GM18508 (cell line): Measurements from ENCODE around the gene CCDC85C.

Experiments
- ATAC-seq: cut with Tn5 transposase; IDR thresholded peaks from one replicate; pipeline ENCODE4 v1.9.1; 2021; ENCODE audit warnings: moderate number of reproducible peaks; ENCODE audit not compliant: insufficient read depth, unreplicated experiment

Gene CCDC85C

DNA sequence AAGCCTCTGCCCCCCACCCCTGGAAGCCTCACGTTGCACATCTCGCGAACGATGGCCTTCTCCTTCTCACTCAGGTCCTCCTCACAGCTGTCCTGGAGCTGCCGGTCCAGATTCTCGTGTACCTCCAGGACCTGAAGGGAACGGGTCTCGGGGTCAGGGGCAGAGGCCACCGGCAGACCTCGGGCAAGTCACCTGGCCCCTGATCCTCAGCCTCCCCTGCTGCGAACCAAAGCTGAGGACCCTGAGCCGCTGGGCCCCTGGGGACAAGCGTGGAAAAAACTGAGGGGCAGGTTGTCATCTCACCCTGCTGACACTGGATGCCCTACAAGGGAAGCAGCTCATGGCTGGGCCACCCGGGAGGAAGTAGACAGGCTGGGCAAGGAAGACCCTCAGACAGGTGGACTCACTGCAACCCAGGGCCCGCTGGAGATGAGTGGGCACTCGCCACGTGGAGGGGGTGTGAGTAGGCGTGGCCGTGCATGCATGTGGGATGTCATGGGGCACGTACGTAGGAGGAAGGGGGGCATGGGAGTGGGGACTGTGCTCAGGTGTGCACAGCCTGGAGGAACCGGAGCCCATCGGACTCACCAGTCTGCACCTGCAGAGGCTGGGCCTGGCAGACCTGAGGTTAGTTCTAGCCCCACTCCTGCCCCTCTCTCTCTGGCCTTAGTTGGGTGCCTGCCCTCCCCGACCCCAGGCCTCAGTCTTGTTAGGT, 87.7 kb downstream of the CCDC85C start:
- ATAC-seq, result no peak

DNA sequence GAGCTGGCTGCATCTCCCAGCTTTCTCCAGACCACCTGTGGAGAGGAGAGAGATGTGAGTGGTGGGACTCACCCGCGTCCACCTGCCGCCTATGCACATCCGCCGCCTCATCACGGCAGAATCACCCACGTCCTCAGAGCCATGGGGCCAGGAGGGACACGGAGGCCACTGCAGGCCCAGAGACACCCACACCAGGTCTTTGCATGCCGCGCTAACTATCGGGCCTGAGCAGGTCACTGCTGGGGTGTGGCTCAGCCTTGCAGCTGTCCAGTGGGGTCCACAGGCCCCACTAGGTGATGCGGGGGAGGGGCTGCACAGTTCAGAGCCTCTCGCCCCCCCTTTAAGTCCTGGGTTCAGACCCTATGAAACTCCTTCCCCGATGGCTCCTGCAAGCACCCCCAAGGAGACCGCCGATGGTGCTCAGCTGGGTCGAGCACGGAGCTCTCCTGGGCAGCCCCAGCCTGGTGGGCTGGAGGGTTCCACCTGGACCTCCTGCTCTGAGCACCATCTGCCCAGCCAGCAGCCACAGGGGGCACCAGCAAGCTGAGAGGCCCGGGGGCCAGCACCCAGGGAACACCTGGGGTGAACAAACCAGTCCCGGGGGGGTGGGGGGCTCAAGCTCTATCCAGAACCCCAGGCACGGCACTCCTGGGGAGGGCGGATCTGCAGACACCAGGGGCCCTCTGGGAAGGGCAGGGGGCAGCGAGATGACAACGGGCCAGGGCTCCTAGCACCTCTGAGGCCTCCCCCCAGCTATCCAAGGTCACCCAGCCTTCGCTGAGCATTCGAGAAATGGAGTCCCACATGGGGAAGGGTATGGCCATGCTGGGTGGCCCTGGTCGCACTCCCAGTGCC, 88.5 kb downstream of the CCDC85C start:
- no peak for ATAC-seq

DNA sequence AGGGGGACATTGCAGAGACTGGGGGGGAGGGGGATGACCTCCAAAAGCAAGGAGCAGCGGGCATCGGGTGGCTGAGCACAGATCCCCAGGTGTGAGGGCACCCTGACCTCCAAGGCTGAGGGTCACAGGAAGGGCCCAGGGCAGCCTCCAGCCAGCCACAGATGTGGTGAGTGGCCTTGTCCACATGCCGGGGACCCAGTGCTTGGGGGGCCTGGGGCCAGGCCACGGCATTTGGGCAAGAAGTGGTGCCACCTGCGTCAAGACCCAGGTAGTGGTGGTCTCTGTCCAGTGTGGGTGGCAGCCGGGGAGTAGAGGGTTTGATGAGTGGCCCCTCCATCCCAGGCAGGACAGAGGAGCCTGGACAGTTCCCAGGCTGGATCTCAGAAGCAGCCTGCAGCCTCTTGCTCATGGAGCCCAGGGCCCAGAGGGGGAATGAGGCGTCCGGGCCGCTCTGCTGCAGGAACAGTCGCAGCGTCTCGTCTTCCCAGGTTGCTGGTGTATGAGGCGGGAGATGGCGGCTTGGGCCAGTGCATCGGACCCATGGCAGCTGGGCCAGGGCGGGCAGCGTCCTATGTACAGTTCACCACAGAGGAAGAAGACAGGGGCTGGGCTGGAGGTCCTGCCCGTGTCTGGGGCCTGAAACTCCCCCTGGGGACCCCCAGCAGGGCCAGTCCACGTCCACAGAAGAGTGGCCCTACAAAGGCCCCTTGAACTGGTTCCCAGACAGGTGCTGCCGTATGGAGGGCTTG, 89.3 kb downstream of the CCDC85C start:
- no peak for ATAC-seq

DNA sequence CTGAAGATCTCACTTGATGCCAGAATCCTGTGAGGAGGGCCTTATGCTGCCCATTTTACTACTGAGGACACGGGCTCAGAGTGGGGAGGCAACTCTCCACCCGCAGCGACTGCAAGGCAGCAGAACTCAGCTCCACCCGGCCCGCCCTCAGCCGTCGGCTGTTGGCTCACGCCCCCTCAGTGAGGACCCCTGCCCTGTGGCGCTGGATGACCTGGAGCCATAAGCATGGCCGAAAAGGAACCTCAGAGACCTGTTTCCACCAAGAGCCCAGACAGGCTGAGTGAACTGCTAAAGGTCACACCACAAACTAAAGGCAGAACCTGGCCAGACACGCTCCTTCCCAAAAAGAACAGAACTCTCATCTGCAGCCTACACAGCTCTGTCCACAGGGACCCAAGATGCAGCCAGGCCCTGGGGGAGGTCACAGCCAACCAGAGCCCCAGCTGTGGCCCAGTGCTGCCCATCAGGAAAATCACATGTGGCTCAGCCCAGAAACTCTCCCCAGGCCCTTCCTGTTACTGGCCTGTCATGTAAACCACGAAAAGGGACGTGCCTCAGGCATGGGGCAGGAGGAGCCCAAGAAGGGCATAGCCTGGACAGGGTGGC, 90.0 kb downstream of the CCDC85C start:
- no peak for ATAC-seq

DNA sequence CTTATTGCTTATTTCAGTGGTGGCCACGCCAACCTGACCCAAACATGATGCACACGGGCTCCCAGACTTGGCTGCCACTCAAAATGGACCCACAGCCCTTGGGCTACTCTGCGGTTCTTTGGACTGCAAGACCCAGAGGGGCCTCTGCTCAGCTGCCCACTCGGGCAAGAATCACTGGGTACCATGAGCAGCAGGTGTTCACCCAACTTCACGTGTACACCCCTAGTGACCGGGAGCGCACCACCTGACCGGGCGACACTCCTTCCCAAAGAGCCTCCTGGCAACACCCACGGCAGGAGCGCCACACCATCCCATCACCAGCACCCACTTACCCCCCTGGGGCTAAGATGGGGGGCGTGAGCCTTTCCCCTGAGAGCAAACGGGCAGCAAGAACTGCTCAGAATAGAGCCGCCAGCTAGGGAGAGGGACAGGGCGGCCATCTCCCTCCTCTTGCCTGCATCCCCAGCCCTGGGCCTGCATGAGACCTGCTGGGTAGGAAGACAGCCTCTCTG, 90.8 kb downstream of the CCDC85C start:
- ATAC-seq, result no peak

DNA sequence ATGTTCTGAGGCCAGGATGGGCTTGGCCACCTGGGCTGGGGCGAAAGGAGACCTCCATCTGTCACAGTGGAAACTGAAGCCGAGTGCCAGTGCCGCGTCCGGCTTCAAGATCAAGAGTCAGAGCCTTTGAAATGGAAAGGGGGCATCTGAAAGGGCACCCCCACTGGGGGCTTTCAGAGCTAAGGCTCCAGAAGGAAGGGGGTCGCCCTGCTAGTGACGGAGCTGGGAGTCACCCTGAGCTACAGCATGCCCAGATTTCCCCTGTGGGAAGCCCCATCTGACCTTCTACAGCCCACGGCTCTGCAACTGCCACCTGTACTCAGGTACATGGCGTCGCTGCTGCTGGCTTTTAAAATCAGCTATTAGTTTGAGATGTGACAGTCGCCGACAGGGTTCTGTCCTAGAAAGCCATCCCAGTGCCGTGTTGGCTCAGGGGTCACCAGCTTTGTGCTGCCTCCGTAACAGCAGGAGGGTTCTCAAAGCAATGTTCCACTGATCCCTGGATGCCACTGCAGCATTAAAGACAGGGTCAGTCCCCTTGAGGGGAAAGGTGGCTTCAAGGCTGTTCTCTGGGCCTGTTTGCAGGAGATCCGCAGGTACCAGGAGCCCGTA, 91.3 kb downstream of the CCDC85C start:
- ATAC-seq, result no peak

DNA sequence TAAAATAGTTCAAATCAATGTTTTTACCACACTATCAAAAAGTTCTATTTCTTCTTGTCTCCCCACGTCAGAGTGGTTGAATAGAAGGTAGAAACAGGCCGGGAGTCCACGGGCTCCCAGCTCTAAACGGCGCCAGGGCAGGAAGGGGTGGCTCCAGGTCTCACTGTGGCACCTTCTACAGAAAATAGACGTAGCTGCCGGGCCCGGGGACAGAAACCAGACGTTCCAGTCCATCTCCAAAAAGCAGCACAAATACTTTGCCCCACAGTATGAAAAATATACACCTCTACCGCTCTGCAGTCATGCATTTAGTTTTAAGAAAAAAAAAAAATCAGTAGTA, 91.9 kb downstream of the CCDC85C start:
- ATAC-seq, result no peak

DNA sequence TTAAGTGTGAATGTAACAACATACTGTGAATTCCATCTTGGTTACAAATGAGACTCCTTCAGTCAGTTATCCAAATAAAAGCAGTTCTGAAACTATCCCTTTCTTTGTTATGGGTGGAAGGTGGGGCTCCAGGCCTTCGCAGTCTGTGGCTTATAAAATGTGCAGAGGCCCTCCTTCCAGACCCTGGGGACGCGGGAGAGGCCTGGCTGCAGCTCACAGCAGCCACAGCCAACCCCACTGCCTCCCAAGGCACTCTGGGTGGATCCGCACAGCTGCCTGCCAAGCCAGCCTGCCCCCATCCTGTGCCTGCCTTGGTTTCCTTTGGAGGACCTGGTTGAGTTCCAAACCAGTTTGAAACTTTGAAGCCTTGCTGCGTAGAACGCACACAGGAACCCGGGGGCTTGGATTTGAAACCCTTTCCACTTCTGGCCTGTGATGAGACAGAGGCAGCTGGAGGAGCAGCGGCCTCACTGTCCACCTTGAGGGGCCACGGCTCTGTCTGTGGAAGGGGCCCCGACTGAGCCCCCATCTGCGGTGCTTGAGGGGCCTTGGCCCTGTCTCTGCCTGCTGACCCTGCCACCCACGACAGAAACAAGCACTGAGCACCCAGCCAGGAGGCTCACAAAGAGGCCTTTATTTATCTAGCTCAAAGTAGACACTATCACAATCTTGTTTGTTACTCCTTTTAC, 92.4 kb downstream of the CCDC85C start:
- no peak for ATAC-seq

DNA sequence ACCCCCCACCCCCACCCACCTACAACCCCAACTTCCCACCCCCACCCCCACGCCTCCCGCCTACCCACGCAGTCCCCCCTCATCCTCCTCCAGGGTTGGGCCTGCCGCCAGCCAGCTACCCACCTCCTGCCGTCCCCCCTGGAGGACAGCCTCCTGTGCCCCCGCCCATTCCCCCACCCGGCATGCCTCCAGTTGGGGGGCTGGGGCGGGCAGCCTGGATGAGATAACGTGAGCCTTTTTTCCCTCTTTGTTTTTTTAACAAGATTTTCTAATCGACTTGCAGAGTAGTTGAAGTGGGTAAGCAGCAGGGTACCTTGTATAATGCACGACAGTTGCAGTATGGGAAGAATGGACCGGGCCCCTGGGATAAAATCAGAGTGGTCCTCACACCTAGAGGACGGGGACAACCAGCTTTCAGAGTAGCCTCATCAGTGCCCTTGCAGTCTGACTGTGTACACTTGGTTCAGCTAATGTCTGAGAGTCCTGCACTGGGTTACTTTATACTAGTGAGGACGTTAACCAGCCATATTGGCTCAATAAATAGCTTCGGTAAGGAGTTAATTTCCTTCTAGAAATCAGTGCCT, 93.4 kb downstream of the CCDC85C start:
- no peak for ATAC-seq

DNA sequence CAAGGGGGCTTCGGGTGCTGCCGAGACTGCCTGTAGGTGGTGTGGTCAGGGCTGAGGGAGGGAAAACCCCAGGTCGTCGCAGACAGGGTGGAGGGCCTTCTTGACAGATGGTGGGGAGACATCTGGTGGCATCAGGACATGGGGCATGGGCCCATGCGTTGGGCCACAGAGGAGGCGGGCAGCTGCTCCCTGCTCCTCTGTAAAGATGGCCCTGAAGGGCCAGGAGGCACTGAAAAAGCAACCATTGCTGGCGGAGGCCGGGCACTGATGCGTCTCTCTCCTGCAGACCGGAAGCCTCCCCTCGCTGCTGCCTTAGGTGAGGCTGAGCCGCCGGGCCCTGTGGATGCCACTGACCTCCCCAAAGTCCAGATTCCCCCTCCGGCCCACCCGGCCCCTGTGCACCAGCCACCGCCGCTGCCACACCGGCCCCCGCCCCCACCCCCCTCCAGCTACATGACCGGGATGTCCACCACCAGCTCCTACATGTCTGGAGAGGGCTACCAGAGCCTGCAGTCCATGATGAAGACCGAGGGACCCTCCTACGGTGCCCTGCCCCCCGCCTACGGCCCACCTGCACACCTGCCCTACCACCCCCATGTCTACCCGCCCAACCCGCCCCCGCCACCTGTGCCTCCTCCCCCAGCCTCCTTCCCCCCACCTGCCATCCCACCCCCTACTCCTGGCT, 94.0 kb downstream of the CCDC85C start:
- no peak for ATAC-seq

DNA sequence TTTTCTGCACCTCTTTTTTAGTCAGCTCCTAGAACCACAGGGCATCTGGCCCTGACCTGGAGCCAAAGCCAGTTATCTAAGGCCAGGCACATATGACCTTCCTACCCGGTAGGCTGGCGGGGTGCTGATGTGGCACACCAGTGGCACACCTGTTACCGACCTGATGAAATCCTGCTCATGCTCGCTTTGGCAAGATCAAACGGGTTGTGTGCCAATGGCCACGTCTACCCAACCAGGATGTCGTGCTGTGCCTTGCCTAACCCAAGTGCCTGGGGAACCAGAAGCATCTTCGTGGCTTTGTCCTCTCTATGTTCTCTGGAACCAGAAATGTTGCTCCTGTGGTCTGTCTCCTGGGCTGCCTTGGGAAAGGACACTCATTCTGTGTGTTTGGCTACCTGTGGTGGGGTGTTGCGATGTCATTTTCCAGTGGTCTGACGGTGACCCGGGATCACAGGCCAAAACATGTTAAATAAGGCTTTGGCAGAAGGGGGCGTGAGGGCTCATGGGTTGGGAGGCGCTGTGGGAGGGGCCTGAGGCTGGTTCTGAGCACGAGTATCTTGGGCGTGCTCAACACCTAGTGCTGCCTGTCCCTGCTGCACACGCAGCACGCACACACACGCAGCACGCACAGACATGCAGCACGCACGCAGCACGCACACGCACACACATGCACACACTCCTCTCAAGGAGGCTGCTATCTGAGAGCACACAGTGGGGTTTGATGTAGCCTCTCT, 94.9 kb downstream of the CCDC85C start:
- no peak for ATAC-seq

DNA sequence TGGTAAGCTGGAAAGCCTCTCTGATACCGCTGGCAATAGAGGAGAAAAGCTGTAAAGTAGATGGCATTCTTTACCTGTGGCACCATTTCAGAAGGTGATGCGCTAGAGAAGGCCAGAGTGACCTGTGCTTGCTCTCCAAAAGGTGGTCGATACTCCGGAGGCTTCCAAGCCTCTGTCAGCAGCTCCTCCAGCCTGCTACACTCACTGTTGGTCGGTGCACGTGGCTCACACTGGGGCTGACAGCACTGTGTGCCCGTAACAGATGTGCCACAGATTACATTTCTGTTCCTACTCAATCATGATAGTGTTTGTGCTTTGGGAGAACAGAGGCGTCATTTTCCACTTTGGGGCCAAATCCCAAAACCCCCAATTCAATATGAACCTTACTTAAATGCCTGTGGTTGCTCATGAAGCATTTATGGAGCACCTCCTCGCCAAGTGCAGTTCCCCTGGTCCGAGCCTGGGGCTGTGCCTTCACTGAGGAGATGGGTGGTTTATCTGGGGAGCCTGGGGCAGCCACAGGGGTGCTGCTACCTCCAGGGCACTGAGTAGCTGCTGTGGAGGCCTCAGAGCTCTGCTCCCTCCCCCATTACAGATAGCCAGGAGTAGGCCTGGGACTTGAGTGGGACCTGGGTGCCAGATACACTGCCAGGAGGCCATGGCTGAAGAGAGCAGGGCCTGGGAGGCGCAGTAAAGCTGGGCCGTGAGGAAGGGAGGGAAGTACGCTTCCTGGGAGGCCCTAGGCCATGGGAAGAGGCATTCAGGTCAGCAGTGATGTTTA, 96.0 kb downstream of the CCDC85C start:
- no peak for ATAC-seq

DNA sequence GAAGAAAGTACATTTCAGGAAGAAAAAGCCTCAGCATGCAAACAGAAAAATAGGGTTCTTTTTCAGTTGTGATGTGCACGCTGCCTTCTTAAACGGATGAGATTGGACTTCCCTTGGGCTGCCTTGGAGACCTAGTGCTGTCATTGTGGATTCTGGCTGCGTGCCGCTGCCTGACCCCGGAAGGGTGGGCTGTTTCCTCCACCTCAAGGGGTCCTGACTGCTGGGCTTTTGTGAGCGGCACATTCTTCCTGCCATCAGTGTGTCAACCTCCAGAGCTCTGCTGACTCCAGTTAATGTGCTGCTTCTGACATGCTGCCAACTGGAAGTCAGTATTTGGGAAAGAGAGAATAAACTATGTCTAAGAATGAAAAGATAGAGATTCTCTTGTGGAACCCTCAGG, 97.7 kb downstream of the CCDC85C start:
- no peak for ATAC-seq

DNA sequence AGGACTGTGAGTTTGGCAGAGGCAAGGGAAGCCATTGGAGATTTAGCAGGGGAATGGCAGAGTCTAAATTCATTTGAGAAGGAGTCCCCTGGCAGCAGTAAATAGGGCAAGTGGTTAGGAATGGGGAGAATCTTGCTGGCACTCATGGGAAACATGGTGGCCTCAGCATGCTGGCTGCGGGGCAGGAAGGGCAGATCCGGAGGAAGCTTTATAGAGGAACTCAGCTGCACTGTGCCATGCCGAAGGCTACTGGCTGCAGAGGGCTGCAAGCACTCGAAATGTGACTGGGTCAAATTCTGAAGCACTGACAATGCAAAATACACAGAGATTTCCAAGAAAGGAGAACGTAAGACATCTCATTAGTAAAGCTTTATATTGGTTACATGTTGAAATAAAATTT, 98.9 kb downstream of the CCDC85C start:
- no peak for ATAC-seq

DNA sequence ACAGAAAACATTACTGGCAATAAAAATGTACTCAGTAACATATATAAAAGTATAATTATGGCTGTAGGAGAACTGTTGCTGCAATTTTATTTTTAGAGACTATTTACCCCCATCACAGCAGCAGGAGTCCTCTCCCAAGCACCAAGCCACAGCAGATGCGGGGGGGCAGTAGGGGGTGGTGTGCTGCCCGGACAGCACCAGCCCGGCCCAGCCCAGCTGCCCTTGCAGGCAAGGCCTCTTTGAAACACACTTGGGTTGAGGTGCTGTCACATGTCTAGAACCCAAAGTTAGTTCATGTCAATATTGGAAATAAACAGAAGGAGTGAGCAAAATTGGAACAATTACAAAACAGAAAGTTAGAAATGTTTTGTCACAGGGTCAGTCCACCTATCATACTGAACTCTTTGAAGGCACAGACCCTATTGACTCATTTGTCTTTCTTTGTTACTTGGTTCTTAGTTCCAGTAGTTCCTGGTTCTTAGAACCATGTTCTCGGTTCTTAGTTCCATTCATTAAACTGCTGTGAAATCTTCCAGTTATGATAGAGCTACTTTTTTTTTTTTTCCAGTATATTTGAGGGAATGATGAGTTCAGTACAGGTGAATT, 100.1 kb downstream of the CCDC85C start:
- no peak for ATAC-seq

DNA sequence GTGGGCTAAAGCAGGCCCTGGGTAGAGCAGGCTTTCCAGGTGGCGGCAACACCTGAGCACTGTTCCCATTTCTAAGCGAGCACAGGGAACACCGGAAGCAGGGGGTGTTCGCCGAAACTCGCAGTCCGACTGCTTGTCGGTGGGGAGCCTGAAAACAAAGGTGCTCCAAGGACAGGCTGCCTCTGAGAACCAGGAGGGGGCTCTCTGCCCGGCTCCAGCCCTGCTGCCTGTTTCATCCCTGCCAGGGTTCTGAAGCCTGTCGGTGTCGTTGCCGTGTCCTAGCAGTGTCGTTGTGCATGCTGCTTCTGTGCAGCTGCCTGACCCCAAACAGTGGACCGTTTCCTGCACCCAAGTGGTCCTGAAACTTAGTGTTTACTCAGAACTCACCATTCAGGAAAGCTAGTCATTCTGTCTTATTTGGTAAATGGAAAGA, 101.0 kb downstream of the CCDC85C start:
- no peak for ATAC-seq

DNA sequence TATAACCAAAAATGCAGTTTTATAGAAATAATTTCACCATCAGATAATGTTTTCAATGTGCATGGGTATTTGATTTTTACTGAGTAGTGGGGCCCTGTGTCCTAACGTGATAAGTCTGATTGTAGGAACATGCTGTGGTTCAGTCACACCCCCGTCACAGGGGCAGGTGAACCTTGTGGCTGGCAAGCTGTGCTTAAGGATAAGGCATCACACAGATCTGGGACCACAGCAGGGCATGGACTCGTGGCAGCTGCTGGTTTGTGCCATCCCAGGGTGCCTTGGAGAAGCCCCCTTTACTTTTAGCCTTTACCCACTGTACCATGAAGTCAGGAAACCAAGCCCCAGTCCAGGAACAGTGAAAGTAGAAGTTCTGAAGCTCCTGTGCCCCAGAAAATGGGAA, 106.1 kb downstream of the CCDC85C start:
- no peak for ATAC-seq
